Adipocyte (in vitro differentiated cells): ENCODE results near the gene ITIH4.
"Not testable (repeated sequence)": the region's sequence is repeated elsewhere in the genome, so short reads cannot be mapped to it uniquely, and the experiment has no call there.

ENCODE experiments used
- DNase-seq: peaks from one replicate; pipeline ENCODE4 v3.0.0-alpha.2; 2015; ENCODE audit warnings: low read depth
- H3K27me3 ChIP-seq: replicated peaks from 2 replicates; pipeline ENCODE4 v1.7.0; 2013; ENCODE audit warnings: mild to moderate bottlenecking, low read length, moderate library complexity; ENCODE audit not compliant: control insufficient read depth, insufficient read depth
- H3K36me3 ChIP-seq: 2 replicates; pipeline ENCODE4 v1.7.0; 2013; ENCODE audit warnings: low read length, mild to moderate bottlenecking, moderate library complexity; ENCODE audit not compliant: control insufficient read depth, insufficient read depth, severe bottlenecking
- H3K4me1 ChIP-seq: 2 replicates; pipeline ENCODE4 v1.7.0; 2013; ENCODE audit warnings: mild to moderate bottlenecking, low read length, moderate library complexity; ENCODE audit not compliant: control insufficient read depth, insufficient read depth
- H3K4me3 ChIP-seq: 2 replicates; pipeline ENCODE4 v1.7.0; 2013; ENCODE audit warnings: mild to moderate bottlenecking, low read length, moderate library complexity
- H3K9ac ChIP-seq: 2 replicates; pipeline ENCODE4 v1.7.0; 2013; ENCODE audit warnings: mild to moderate bottlenecking, low read length, moderate library complexity
- H3K9me3 ChIP-seq: 2 replicates; pipeline ENCODE4 v1.7.0; 2013; ENCODE audit warnings: mild to moderate bottlenecking, low read length, moderate library complexity; ENCODE audit not compliant: control insufficient read depth

Gene ITIH4

GRCh38 chr3:52779837-52780585 is 50.5 kb downstream of the ITIH4 start:
- no peak overlapping the region for H3K9ac ChIP-seq
- no peak overlapping the region for H3K4me3 ChIP-seq
- no peaks in the 10 kb centered on the region for H3K9me3 ChIP-seq
- H3K36me3 ChIP-seq: no peaks in the 10 kb centered on the region
- H3K4me1 ChIP-seq: no peaks in the 10 kb centered on the region
- H3K27me3 ChIP-seq: peaks cover 55% of the 10 kb centered on the region
- DNase-seq: no peak

GRCh38 chr3:52779011-52779836 is 51.2 kb downstream of the ITIH4 start:
- Histone ChIP-seq H3K9ac (no peak overlapping the region), H3K27me3 (peaks cover 52% of the 10 kb centered on the region), H3K4me1 (no peaks in the 10 kb centered on the region), H3K36me3 (no peaks in the 10 kb centered on the region), H3K9me3 (no peaks in the 10 kb centered on the region), H3K4me3 (no peak overlapping the region)
- no peak for DNase-seq

DNA sequence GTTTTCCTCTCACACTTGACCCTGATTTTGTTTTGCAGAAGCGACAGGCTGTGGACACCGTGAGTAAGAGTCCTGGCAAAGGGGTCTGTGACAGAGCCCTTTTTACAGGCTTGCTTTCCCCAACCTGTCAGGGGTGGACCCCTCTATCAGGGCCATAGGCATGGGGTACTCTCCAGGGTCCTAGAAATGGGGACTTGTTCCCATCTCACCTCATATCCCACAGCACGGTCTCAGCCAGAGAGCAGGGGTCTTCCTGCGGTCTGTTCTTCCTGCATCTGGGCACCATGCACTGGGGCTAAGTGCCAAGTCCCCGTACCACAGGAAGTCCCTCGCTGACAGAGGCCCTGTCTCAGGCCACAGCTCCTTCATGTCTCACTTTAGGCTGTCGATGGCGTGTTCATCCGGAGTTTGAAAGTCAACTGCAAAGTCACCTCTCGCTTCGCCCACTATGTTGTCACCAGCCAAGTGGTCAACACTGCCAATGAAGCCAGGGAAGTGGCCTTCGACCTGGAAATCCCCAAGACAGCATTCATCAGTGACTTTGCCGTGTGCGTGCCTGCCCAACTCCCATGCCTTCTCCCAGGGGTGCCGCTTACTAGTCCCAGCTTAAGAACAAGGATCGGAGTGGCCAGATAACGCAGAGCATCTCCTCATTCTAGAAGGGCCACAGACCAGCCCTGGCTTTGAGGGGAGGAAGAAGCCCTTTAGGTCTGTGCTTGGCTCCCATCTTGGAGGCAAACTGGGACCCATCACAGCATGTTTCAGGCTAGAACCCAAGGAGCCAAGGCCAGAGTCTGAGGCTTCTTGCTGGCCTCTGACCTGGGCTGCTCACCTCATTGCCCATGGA is 52.3 kb downstream of the ITIH4 start:
- Histone ChIP-seq H3K4me3 (no peak overlapping the region), H3K27me3 (peaks cover 45% of the 10 kb centered on the region), H3K4me1 (no peaks in the 10 kb centered on the region), H3K9ac (no peak overlapping the region), H3K9me3 (no peaks in the 10 kb centered on the region), H3K36me3 (no peaks in the 10 kb centered on the region)
- DNase-seq: no peak

DNA sequence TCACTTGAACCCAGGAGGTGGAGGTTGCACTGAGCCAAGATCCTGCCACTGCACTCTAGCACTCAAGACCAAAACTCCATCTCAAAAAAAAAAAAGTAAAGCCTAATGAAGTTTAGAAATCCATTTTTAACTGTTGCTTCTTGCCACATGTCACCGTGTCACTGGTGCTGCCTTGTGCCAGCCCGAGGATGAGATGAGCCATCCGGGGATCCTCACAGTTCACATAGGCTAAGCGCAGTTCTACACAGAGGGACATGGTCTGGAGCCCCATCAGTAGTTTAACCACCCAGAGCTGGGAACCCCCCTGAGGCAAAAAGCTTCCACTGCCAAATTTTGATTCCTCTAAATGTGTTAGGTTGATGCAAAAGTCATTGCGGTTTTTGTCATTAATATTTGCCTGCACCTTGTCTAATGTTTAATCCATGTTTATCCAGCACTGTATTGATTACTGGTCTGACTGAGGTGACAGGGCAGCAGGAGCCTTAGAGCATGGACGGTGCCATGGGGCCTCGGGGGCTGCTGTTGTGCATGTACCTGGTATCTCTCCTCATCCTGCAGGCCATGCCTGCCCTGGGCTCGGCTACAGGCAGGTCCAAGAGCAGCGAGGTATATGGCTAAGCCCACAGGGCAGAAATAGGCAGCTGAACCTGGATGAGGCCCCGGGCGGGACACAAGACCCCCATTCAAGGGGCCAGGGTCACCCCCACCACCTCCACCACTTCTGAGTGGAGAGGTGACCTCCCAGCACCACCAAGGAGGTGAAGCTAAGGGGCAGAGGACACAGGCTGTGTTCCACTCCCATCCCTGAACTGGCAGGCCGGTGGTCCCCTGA is 53.1 kb downstream of the ITIH4 start, which contains the start of gene ITIH1:
ITIH1 (plus strand) TSS at position 473 of the 832 bp plus-strand sequence; CDS start at position 490, 17 bp downstream.
- Histone ChIP-seq H3K4me3 (no peak within 1 kb of the TSS), H3K27me3 (peaks cover 37% of the 10 kb centered on the region), H3K4me1 (no peaks in the 10 kb centered on the region), H3K9me3 (no peaks in the 10 kb centered on the region), H3K36me3 (no peaks in the 10 kb centered on the region), H3K9ac (no peak within 1 kb of the TSS)
- no peak for DNase-seq

DNA sequence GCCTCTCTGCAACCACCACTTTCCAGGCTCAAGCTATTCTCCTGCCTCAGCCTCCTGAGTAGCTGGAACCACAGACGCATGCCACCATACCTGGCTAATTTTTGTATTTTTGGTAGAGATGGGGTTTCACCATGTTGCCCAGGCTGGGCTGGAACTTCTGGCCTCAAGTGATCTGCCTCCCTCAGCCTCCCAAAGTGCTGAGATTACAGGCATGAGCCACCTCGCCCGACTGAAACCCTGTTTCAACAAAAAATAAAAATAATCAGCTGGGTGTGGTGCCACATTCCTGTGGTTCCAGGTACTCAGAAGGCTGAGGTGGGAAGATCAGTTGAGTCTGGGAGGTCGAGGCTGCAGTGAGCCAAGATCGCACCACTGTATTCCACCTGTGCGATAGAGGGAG is 54.0 kb downstream of the ITIH4 start:
- H3K4me1 ChIP-seq, DNase-seq, H3K9ac ChIP-seq, H3K36me3 ChIP-seq, H3K4me3 ChIP-seq, H3K9me3 ChIP-seq: not testable (repeated sequence)
- peaks cover 30% of the 10 kb centered on the region for H3K27me3 ChIP-seq

DNA sequence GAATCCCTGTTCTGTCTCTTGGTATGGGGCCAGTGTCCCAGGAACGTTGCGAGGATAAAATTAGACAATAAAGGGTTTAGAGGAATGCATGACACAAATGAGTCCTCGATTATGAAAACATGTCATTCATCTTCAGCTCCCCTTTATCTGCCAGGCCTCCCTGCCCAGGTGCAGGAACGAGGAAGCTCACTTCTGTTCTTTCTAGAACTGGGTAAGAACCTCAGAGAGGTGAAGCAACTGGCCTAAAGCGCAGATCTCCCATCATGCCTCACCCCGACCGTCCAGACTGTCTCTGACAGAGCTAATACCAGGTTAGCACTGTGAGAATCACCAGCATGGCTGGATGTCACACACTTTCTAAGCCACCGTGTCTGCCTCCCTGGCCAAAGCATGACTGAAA is 54.6 kb downstream of the ITIH4 start:
- H3K36me3 ChIP-seq: no peaks in the 10 kb centered on the region
- no peak overlapping the region for H3K9ac ChIP-seq
- no peak overlapping the region for H3K4me3 ChIP-seq
- peaks cover 7% of the 10 kb centered on the region for H3K4me1 ChIP-seq
- peaks cover 27% of the 10 kb centered on the region for H3K27me3 ChIP-seq
- no peak for DNase-seq
- H3K9me3 ChIP-seq: no peaks in the 10 kb centered on the region

GRCh38 chr3:52774901-52775864 is 55.3 kb downstream of the ITIH4 start:
- no peak for DNase-seq
- H3K9ac ChIP-seq: no peak overlapping the region
- no peaks in the 10 kb centered on the region for H3K9me3 ChIP-seq
- H3K36me3 ChIP-seq: no peaks in the 10 kb centered on the region
- peaks cover 21% of the 10 kb centered on the region for H3K27me3 ChIP-seq
- H3K4me3 ChIP-seq: no peak overlapping the region
- H3K4me1 ChIP-seq: peaks cover 7% of the 10 kb centered on the region

GRCh38 chr3:52774066-52774713 is 56.3 kb downstream of the ITIH4 start:
- Histone ChIP-seq H3K4me1 (peaks cover 14% of the 10 kb centered on the region), H3K4me3 (no peak overlapping the region), H3K9ac (no peak overlapping the region), H3K27me3 (peaks cover 12% of the 10 kb centered on the region), H3K9me3 (no peaks in the 10 kb centered on the region), H3K36me3 (no peaks in the 10 kb centered on the region)
- DNase-seq: no peak

DNA sequence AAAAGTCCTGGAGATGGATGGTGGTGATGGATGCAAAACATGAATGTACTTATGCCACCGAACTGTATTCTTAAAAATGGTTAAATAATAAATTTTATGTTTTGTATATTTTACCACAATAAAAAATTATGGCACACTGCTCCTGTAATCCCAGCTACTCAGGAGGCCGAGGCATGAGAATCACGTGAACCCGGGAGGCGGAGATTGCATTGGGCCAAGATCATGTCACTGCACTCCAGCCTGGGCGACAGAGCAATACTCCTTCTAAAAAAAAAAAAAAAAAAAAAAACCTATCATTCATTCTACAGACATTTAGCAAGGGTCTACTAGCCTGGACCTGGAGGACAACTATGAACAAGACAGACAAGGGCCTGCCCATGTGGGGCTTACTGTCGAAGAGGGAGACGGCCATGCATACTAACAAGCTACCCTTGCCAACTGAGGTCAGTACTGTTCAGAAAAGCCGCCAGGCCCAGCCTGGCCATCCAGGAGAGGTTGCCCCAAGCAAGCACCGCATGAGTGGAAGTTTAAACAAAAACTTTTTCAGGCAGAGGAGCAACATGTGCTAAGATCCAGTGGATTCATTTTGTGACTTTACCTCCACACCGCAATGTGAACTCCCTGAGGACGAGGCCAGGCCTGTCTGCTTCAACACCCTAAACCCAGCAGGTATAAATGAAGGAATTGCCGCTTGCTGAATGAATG is 57.0 kb downstream of the ITIH4 start:
- no peaks in the 10 kb centered on the region for H3K36me3 ChIP-seq

More for the DNA sequence above, 57.0 kb downstream of the ITIH4 start:
- DNase-seq: no peak
- Histone ChIP-seq H3K27me3 (peaks cover 5% of the 10 kb centered on the region), H3K9ac (no peak overlapping the region), H3K9me3 (no peaks in the 10 kb centered on the region), H3K4me1 (peaks cover 14% of the 10 kb centered on the region), H3K4me3 (no peak overlapping the region)
